ENCODE results near the gene CCDC3.

Gene CCDC3

DNA sequence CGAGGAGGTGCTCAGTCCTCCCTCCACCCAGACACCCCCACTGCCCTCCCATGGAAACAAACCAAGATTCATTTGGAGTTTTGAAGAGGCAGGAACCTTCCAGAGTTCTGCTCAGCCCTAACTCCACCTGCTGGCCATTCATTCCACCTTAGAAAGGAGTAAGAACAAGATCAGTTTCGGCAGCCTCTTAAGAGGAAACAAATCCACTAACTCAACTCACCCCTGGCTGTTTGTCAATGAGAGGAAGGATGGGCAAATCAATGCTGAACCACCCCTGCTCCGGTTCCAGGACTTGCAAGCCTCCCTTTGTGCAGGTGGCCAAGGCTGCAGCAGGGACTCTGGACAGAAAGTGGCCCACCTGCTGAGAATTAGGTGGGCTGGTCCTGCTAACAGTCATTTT lies 26.2 kb downstream of the CCDC3 start:
- H3K4me3 ChIP-seq (ENCODE audit: low read length), result no peak overlapping the region
- H3K27ac ChIP-seq (ENCODE audit: low read depth, low read length), result no peak overlapping the region
- no peaks in the 10 kb centered on the region for H3K9me3 ChIP-seq (ENCODE audit: control insufficient read depth, insufficient read depth, low read length)
- no peaks in the 10 kb centered on the region for H3K36me3 ChIP-seq (ENCODE audit: control insufficient read depth, low read length)
- peaks cover 12% of the 10 kb centered on the region; the same call in 1 of the 2 replicates for H3K27me3 ChIP-seq (ENCODE audit: control insufficient read depth, low read length)
- no peaks in the 10 kb centered on the region for H3F3A ChIP-seq (ENCODE audit: control insufficient read depth, insufficient read depth)
- no peaks in the 10 kb centered on the region for H3K9me2 ChIP-seq (replicated peaks; ENCODE audit: control insufficient read depth, low read length)
- no peak overlapping the region for H3K4me2 ChIP-seq (ENCODE audit: low read length)
- TF ChIP-seq EZH2phosphoT487 (IDR thresholded peaks at IDR 0.05; ENCODE audit: borderline replicate concordance, low read length), result no peak
- TF ChIP-seq, protein P1, sequence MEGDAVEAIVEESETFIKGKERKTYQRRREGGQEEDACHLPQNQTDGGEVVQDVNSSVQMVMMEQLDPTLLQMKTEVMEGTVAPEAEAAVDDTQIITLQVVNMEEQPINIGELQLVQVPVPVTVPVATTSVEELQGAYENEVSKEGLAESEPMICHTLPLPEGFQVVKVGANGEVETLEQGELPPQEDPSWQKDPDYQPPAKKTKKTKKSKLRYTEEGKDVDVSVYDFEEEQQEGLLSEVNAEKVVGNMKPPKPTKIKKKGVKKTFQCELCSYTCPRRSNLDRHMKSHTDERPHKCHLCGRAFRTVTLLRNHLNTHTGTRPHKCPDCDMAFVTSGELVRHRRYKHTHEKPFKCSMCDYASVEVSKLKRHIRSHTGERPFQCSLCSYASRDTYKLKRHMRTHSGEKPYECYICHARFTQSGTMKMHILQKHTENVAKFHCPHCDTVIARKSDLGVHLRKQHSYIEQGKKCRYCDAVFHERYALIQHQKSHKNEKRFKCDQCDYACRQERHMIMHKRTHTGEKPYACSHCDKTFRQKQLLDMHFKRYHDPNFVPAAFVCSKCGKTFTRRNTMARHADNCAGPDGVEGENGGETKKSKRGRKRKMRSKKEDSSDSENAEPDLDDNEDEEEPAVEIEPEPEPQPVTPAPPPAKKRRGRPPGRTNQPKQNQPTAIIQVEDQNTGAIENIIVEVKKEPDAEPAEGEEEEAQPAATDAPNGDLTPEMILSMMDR (IDR thresholded peaks at IDR 0.05; ENCODE audit: low read depth, low read length, poor library complexity, severe bottlenecking), result peak; percentile 23
- H3K4me1 ChIP-seq (ENCODE audit: control insufficient read depth, low read length), result no peaks in the 10 kb centered on the region
- no peaks in the 10 kb centered on the region for H3K79me2 ChIP-seq (ENCODE audit: control insufficient read depth, low read length)
- H4K20me1 ChIP-seq (ENCODE audit: control insufficient read depth, insufficient read depth, low read depth, low read length), result no peaks in the 10 kb centered on the region

GRCh38 chr10:12974491-12975199 lies 26.9 kb downstream of the CCDC3 start:
- H3K9me3 ChIP-seq (ENCODE audit: control insufficient read depth, insufficient read depth, low read length), result no peaks in the 10 kb centered on the region
- no peak overlapping the region for H3K4me2 ChIP-seq (ENCODE audit: low read length)
- H3K9me2 ChIP-seq (replicated peaks; ENCODE audit: control insufficient read depth, low read length), result no peaks in the 10 kb centered on the region
- no peaks in the 10 kb centered on the region for H3K4me1 ChIP-seq (ENCODE audit: control insufficient read depth, low read length)
- no peaks in the 10 kb centered on the region for H3K79me2 ChIP-seq (ENCODE audit: control insufficient read depth, low read length)
- H3K27me3 ChIP-seq (ENCODE audit: control insufficient read depth, low read length), result 0 out of 2 replicates have a peak, but pooled peaks cover 10% of the 10 kb centered on the region
- H3F3A ChIP-seq (ENCODE audit: control insufficient read depth, insufficient read depth), result no peaks in the 10 kb centered on the region
- H4K20me1 ChIP-seq (ENCODE audit: control insufficient read depth, insufficient read depth, low read depth, low read length), result no peaks in the 10 kb centered on the region
- H3K36me3 ChIP-seq (ENCODE audit: control insufficient read depth, low read length), result no peaks in the 10 kb centered on the region
- H3K4me3 ChIP-seq (ENCODE audit: low read length), result no peak overlapping the region
- no peak for TF ChIP-seq EZH2phosphoT487 (IDR thresholded peaks at IDR 0.05; ENCODE audit: borderline replicate concordance, low read length)
- TF ChIP-seq, protein P1 (IDR thresholded peaks at IDR 0.05; ENCODE audit: low read depth, low read length, poor library complexity, severe bottlenecking), result no peak
- no peak overlapping the region for H3K27ac ChIP-seq (ENCODE audit: low read depth, low read length)

GRCh38 chr10:12974078-12974477 lies 27.4 kb downstream of the CCDC3 start:
- H3K36me3 ChIP-seq (ENCODE audit: control insufficient read depth, low read length), result no peaks in the 10 kb centered on the region
- H3K9me2 ChIP-seq (replicated peaks; ENCODE audit: control insufficient read depth, low read length), result no peaks in the 10 kb centered on the region
- no peak overlapping the region for H3K27ac ChIP-seq (ENCODE audit: low read depth, low read length)
- H3K9me3 ChIP-seq (ENCODE audit: control insufficient read depth, insufficient read depth, low read length), result no peaks in the 10 kb centered on the region
- TF ChIP-seq EZH2phosphoT487 (IDR thresholded peaks at IDR 0.05; ENCODE audit: borderline replicate concordance, low read length), result no peak
- TF ChIP-seq, protein P1 (IDR thresholded peaks at IDR 0.05; ENCODE audit: low read depth, low read length, poor library complexity, severe bottlenecking), result no peak
- H3K4me2 ChIP-seq (ENCODE audit: low read length), result no peak overlapping the region
- H3K4me3 ChIP-seq (ENCODE audit: low read length), result no peak overlapping the region
- H3F3A ChIP-seq (ENCODE audit: control insufficient read depth, insufficient read depth), result no peaks in the 10 kb centered on the region
- H4K20me1 ChIP-seq (ENCODE audit: control insufficient read depth, insufficient read depth, low read depth, low read length), result no peaks in the 10 kb centered on the region
- no peaks in the 10 kb centered on the region for H3K79me2 ChIP-seq (ENCODE audit: control insufficient read depth, low read length)
- H3K27me3 ChIP-seq (ENCODE audit: control insufficient read depth, low read length), result 0 out of 2 replicates have a peak, but pooled peaks cover 7% of the 10 kb centered on the region
- H3K4me1 ChIP-seq (ENCODE audit: control insufficient read depth, low read length), result no peaks in the 10 kb centered on the region

All from DOHH2 (cell line).